SJCRH30 (cell line): ENCODE measurements around the gene TASP1. TPM values are rescaled to one million over a fixed set of nuclear protein-coding genes. Genes with fewer than 3 reads are reported as not detected.

ENCODE experiments used
- DNase-seq, 2 experiments: peaks; one replicate each; pipeline ENCODE4 v3.0.0-alpha.2; 2015 to 2020
- H3K27ac ChIP-seq: fragments of 250-450 bp; sonication (Bioruptor Pico); 2 replicates; pipeline ENCODE4 v1.5.1; 2020; ENCODE audit warnings: mild to moderate bottlenecking, moderate library complexity
- H3K27me3 ChIP-seq: fragments of 250-450 bp; sonication (Bioruptor Pico); 2 replicates; pipeline ENCODE4 v1.5.1; 2020; ENCODE audit warnings: mild to moderate bottlenecking, moderate library complexity
- H3K36me3 ChIP-seq: fragments of 250-450 bp; sonication (Bioruptor Pico); 2 replicates; pipeline ENCODE4 v1.5.1; 2020; ENCODE audit warnings: mild to moderate bottlenecking, moderate library complexity
- H3K4me1 ChIP-seq: fragments of 250-450 bp; sonication (Bioruptor Pico); 2 replicates; pipeline ENCODE4 v1.5.1; 2020; ENCODE audit warnings: mild to moderate bottlenecking, moderate library complexity
- H3K4me3 ChIP-seq: fragments of 250-450 bp; sonication (Bioruptor Pico); 2 replicates; pipeline ENCODE4 v1.5.1; 2020; ENCODE audit warnings: mild to moderate bottlenecking, moderate library complexity
- H3K9me3 ChIP-seq: fragments of 250-450 bp; sonication (Bioruptor Pico); replicated peaks from 2 replicates; pipeline ENCODE4 v1.5.1; 2020; ENCODE audit warnings: mild to moderate bottlenecking, moderate library complexity
- total RNA-seq: library from RNA; depleted of rRNA; stranded (reverse); fragments of >200 nt; shearing (Covaris generic); gene quantifications from 2 replicates; pipeline ENCODE4 v1.2.3, GENCODE V29; 2014; rRNA removed

Gene TASP1
- 7.1 and 7.2 TPM in 2 replicates for total RNA-seq

- Histone ChIP-seq H3K9me3 (no peaks in the 10 kb centered on the region), H3K27ac (peak within 1 kb of the TSS; percentile 57), H3K27me3 (no peaks in the 10 kb centered on the region), H3K4me1 (no peaks in the 10 kb centered on the region), H3K4me3 (peak within 1 kb of the TSS; percentile 82), H3K36me3 (no peaks in the 10 kb centered on the region)
- DNase-seq: peak; percentile 96
Measured at GRCh38 chr20:13638496-13639149, at the start of gene TASP1. TASP1 (minus strand) TSS chr20:13638932; CDS start chr20:13630078, 8,854 bp downstream.

GRCh38 chr20:13687815-13688214 is 49.1 kb upstream of the TASP1 start:
- no peaks in the 10 kb centered on the region for H3K4me1 ChIP-seq
- H3K4me3 ChIP-seq: no peak overlapping the region
- H3K27ac ChIP-seq: no peak overlapping the region
- H3K27me3 ChIP-seq: no peaks in the 10 kb centered on the region
- no peaks in the 10 kb centered on the region for H3K9me3 ChIP-seq
- DNase-seq: no peak
- no peaks in the 10 kb centered on the region for H3K36me3 ChIP-seq

DNA sequence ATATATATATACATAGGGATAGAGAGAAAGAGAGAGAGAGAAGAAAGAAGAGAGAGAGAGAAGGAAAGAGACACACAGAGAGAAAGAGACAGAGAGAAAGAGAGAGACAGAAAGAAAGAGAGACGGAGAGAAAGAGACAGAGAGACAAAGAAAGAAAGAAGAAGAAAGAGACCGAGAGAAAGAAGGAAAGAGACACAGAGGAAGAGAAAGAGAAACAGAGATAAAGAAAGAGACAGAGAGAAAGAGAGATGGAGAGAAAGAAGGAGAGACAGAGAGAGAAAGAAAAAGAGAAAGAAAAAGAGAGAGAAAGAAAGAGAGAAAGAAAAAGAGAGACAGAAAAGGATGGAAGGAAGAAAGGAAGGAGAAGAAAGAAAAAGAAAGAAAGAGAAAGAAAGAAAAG is 46.9 kb upstream of the TASP1 start:
- Histone ChIP-seq H3K36me3 (no peaks in the 10 kb centered on the region), H3K4me1 (0 out of 2 replicates have a peak, but pooled peaks cover 4% of the 10 kb centered on the region), H3K27ac (no peak overlapping the region), H3K27me3 (no peaks in the 10 kb centered on the region), H3K9me3 (no peaks in the 10 kb centered on the region), H3K4me3 (no peak overlapping the region)
- DNase-seq: no peak

- DNase-seq: peak in 1 of 2 experiments; percentile 16
- Histone ChIP-seq H3K27ac (no peak overlapping the region), H3K36me3 (no peaks in the 10 kb centered on the region), H3K4me1 (0 out of 2 replicates have a peak, but pooled peaks cover 4% of the 10 kb centered on the region), H3K27me3 (no peaks in the 10 kb centered on the region), H3K9me3 (no peaks in the 10 kb centered on the region), H3K4me3 (no peak overlapping the region)
Measured at GRCh38 chr20:13684566-13685222, 46.0 kb upstream of the TASP1 start.

GRCh38 chr20:13683833-13684232 is 45.1 kb upstream of the TASP1 start:
- 0 out of 2 replicates have a peak, but pooled peaks cover 4% of the 10 kb centered on the region for H3K4me1 ChIP-seq
- no peaks in the 10 kb centered on the region for H3K9me3 ChIP-seq
- H3K4me3 ChIP-seq: no peak overlapping the region
- H3K27me3 ChIP-seq: no peaks in the 10 kb centered on the region
- no peak for DNase-seq
- H3K36me3 ChIP-seq: no peaks in the 10 kb centered on the region
- H3K27ac ChIP-seq: no peak overlapping the region

- Histone ChIP-seq H3K4me1 (0 out of 2 replicates have a peak, but pooled peaks cover 4% of the 10 kb centered on the region), H3K4me3 (no peak overlapping the region), H3K27me3 (no peaks in the 10 kb centered on the region), H3K9me3 (no peaks in the 10 kb centered on the region), H3K36me3 (no peaks in the 10 kb centered on the region), H3K27ac (no peak overlapping the region)
- DNase-seq: no peak
Measured at GRCh38 chr20:13681248-13682125, 42.8 kb upstream of the TASP1 start.

- H3K36me3 ChIP-seq: no peaks in the 10 kb centered on the region
- no peak for DNase-seq
- no peak overlapping the region for H3K4me3 ChIP-seq
- no peak overlapping the region for H3K27ac ChIP-seq
- 0 out of 2 replicates have a peak, but pooled peaks cover 4% of the 10 kb centered on the region for H3K4me1 ChIP-seq
- H3K9me3 ChIP-seq: no peaks in the 10 kb centered on the region
- H3K27me3 ChIP-seq: no peaks in the 10 kb centered on the region
Measured at GRCh38 chr20:13678944-13679343, 40.2 kb upstream of the TASP1 start.

- Histone ChIP-seq H3K4me1 (0 out of 2 replicates have a peak, but pooled peaks cover 4% of the 10 kb centered on the region), H3K4me3 (no peak overlapping the region), H3K27me3 (no peaks in the 10 kb centered on the region), H3K36me3 (no peaks in the 10 kb centered on the region), H3K9me3 (no peaks in the 10 kb centered on the region), H3K27ac (no peak overlapping the region)
- no peak for DNase-seq
Measured at GRCh38 chr20:13677241-13677640, 38.5 kb upstream of the TASP1 start.

GRCh38 chr20:13676682-13677081 is 38.0 kb upstream of the TASP1 start:
- peak in 1 of 2 experiments; percentile 9 for DNase-seq
- no peak overlapping the region for H3K4me3 ChIP-seq
- H3K9me3 ChIP-seq: no peaks in the 10 kb centered on the region
- H3K27me3 ChIP-seq: no peaks in the 10 kb centered on the region
- 0 out of 2 replicates have a peak, but pooled peaks cover 4% of the 10 kb centered on the region for H3K4me1 ChIP-seq
- H3K27ac ChIP-seq: no peak overlapping the region
- no peaks in the 10 kb centered on the region for H3K36me3 ChIP-seq

- DNase-seq: no peak
- Histone ChIP-seq H3K36me3 (no peaks in the 10 kb centered on the region), H3K4me3 (no peak overlapping the region), H3K27me3 (0 out of 2 replicates have a peak, but pooled peaks cover 3% of the 10 kb centered on the region), H3K4me1 (no peaks in the 10 kb centered on the region), H3K27ac (no peak overlapping the region), H3K9me3 (no peaks in the 10 kb centered on the region)
Measured at GRCh38 chr20:13672690-13673089, 34.0 kb upstream of the TASP1 start.

DNA sequence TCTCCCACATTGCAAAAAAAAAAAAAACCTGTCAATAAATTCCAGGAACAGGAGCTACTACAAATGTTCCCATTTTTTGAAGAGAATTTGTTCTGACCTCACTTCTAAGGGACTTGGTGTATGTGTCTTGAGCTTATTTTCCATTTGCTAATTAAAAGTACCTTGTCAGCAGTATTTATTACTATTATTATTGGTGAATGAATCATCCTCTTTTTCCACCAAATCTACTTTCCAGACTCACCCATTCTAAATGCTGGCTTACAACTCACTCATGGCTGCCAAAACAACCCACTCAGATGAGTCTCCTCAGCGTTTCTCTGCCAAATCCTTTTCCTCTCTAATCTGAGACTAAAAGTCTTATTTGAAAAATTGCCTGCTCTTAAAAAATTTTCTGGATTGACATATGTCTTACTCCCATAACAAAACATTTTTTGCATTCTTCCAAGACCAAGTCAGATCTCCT is 33.2 kb upstream of the TASP1 start:
- no peaks in the 10 kb centered on the region for H3K9me3 ChIP-seq
- DNase-seq: no peak
- H3K4me3 ChIP-seq: no peak overlapping the region
- no peaks in the 10 kb centered on the region for H3K36me3 ChIP-seq
- 0 out of 2 replicates have a peak, but pooled peaks cover 3% of the 10 kb centered on the region for H3K27me3 ChIP-seq
- H3K4me1 ChIP-seq: no peaks in the 10 kb centered on the region
- no peak overlapping the region for H3K27ac ChIP-seq

- Histone ChIP-seq H3K9me3 (no peaks in the 10 kb centered on the region), H3K4me1 (no peaks in the 10 kb centered on the region), H3K4me3 (no peak overlapping the region), H3K27ac (no peak overlapping the region), H3K36me3 (no peaks in the 10 kb centered on the region), H3K27me3 (0 out of 2 replicates have a peak, but pooled peaks cover 3% of the 10 kb centered on the region)
- no peak for DNase-seq
Measured at GRCh38 chr20:13671512-13671911, 32.8 kb upstream of the TASP1 start.

- no peaks in the 10 kb centered on the region for H3K9me3 ChIP-seq
- no peak overlapping the region for H3K27ac ChIP-seq
- DNase-seq: no peak
- no peaks in the 10 kb centered on the region for H3K4me1 ChIP-seq
- no peaks in the 10 kb centered on the region for H3K36me3 ChIP-seq
- H3K27me3 ChIP-seq: 0 out of 2 replicates have a peak, but pooled peaks cover 3% of the 10 kb centered on the region
- no peak overlapping the region for H3K4me3 ChIP-seq
Measured at GRCh38 chr20:13670160-13670559, 31.4 kb upstream of the TASP1 start.

GRCh38 chr20:13665709-13666395 is 27.1 kb upstream of the TASP1 start:
- no peaks in the 10 kb centered on the region for H3K4me1 ChIP-seq
- no peak for DNase-seq
- no peak overlapping the region for H3K4me3 ChIP-seq
- H3K9me3 ChIP-seq: no peaks in the 10 kb centered on the region
- H3K27ac ChIP-seq: no peak overlapping the region
- no peaks in the 10 kb centered on the region for H3K36me3 ChIP-seq
- 0 out of 2 replicates have a peak, but pooled peaks cover under 1% of the 10 kb centered on the region for H3K27me3 ChIP-seq
